Thyroid gland (tissue), 4 donors: Measurements from ENCODE around the gene CYTH1. TPM values are rescaled to one million over a fixed set of nuclear protein-coding genes. Genes with fewer than 3 reads are reported as not detected.

ENCODE experiments used
- DNase-seq, 2 donors: peaks; one replicate each; pipeline ENCODE4 v3.0.0-alpha.2; 2019
- H3K27ac ChIP-seq, 3 donors: fragments of 200-600 bp; sonication (generic); 1 replicate in 2 of 3; 2 replicates in 1 of 3; pipeline ENCODE4 v1.5.1; 2016 to 2019; ENCODE audit warnings: mild to moderate bottlenecking in 1 of 3, moderate library complexity in 1 of 3
- H3K27me3 ChIP-seq: fragments of 200-600 bp; sonication (generic); one replicate; pipeline ENCODE4 v1.5.1; 2019
- H3K36me3 ChIP-seq, 2 donors: fragments of 200-600 bp; sonication (generic); one replicate each; pipeline ENCODE4 v1.5.1; 2016 to 2019
- H3K4me1 ChIP-seq, 2 donors: fragments of 200-600 bp; sonication (generic); one replicate each; pipeline ENCODE4 v1.5.1; 2017 to 2019
- H3K4me3 ChIP-seq, 3 donors: fragments of 200-600 bp; sonication (generic); replicated peaks in 1 of 3; 1 replicate in 2 of 3; 2 replicates in 1 of 3; pipeline ENCODE4 v1.5.1; 2016; ENCODE audit warnings: mild to moderate bottlenecking in 1 of 3
- H3K9me3 ChIP-seq: fragments of 200-600 bp; sonication (generic); one replicate; pipeline ENCODE4 v1.5.1; 2017
- POLR2A ChIP-seq, 2 donors: fragments of 450-650 bp; IDR thresholded peaks; one replicate each; pipeline ENCODE4 v1.6.1; 2017; ENCODE audit warnings: antibody characterized with exemption in 2 of 2, mild to moderate bottlenecking in 2 of 2, moderate library complexity in 1 of 2
- WGBS, 2 donors: methylation state at CpG; one replicate each; pipeline ENCODE4 v1.1.5; 2017; 5-methylcytosine and 5-hydroxymethylcytosine counted together
- intact Hi-C: fragments of 100-400 bp; cut with DNase I; formaldehyde crosslinking; loops from one replicate; pipeline ENCODE4 v1.15.1; 2023
- total RNA-seq, 4 donors: library from RNA; depleted of rRNA; stranded (reverse); fragments of >200 nt; gene quantifications; one replicate each; pipeline ENCODE4 v1.2.3, GENCODE V29; 2016
- TF ChIP-seq, protein P1 (sequence below), 6 experiments: fragments of 200-600 bp in 3 of 6; fragments of 450-650 bp in 3 of 6; sonication (generic) in 3 of 6; IDR thresholded peaks; one replicate each; pipeline ENCODE4 v1.5.1; 2016 to 2019; ENCODE audit warnings: antibody characterized with exemption in 6 of 6, mild to moderate bottlenecking in 2 of 6, inconsistent platforms in 1 of 6, moderate library complexity in 1 of 6

The CYTH1 gene
- total RNA-seq, 4 donors from 2014 or later: 69.0 to 94.5 (median 75.7) TPM

DNA sequence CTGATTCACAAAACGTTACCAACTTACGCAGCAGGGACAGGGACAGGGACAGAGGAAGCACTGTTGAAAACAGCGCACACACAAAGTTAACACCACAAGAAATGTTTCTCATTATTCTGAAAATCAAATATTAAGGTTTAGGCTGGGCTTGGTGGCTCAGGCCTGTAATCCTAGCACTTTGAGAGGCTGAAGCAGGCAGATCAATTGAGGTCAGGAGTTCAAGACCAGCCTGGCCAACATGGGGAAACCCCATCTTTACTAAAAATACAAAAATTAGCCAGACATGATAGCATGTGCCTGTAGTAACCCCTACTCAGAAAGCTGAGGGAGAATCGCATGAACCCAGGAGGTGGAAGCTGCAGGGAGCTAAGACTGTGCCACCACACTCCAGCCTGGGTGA, 4.2 kb downstream of the CYTH1 start:
- Histone ChIP-seq H3K4me1 (peaks cover 30 to 37% of the 10 kb centered on the region in 2 donors), H3K36me3 (no peaks in the 10 kb centered on the region), H3K4me3 (no peak overlapping the region), H3K9me3 (no peaks in the 10 kb centered on the region), H3K27me3 (no peaks in the 10 kb centered on the region), H3K27ac (no peak overlapping the region)
- no peak for TF ChIP-seq POLR2A (IDR thresholded peaks at IDR 0.05)
- TF ChIP-seq, protein P1, sequence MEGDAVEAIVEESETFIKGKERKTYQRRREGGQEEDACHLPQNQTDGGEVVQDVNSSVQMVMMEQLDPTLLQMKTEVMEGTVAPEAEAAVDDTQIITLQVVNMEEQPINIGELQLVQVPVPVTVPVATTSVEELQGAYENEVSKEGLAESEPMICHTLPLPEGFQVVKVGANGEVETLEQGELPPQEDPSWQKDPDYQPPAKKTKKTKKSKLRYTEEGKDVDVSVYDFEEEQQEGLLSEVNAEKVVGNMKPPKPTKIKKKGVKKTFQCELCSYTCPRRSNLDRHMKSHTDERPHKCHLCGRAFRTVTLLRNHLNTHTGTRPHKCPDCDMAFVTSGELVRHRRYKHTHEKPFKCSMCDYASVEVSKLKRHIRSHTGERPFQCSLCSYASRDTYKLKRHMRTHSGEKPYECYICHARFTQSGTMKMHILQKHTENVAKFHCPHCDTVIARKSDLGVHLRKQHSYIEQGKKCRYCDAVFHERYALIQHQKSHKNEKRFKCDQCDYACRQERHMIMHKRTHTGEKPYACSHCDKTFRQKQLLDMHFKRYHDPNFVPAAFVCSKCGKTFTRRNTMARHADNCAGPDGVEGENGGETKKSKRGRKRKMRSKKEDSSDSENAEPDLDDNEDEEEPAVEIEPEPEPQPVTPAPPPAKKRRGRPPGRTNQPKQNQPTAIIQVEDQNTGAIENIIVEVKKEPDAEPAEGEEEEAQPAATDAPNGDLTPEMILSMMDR (IDR thresholded peaks at IDR 0.05): no peak
- no peak for DNase-seq
- WGBS, 2 donors: 92 to 96% methylated on average over 4 of the region's 4 CpGs
- intact Hi-C loops: no loop called here

DNA sequence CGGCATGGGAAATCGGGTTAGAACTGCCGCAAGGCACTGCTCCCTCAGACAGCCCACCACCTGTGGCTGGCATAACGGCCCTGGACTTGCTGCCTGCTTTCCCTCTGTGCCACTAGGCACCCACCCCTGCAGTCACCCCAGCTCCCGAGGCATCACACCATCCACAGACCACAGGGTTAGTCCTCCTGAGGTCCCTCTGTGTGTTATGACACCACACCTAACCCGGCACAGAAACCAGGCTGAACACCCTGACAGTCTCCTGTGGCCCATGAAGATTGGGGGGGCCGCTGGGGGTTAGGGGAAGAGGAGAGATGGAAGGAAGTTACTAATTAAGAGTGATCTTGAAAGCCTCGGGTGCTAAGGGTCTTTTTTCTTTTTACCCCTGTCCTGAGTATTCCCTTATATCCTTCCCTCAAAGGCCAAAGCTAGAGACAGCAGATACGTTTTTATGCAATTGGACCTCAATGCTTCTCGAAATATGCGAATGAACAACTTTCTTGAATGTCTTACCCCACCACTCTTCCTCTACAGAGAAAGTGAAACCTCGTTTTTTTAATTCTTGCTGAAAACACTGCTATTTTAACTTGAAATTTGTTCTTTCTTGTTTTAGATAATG, 7.0 kb downstream of the CYTH1 start:
- no peak for TF ChIP-seq POLR2A (IDR thresholded peaks at IDR 0.05)
- TF ChIP-seq, protein P1 (IDR thresholded peaks at IDR 0.05): no peak
- DNase-seq: peak in 1 of 2 donors; percentile 10
- H3K27ac ChIP-seq: peak overlapping the region; percentile 33 to 59 (median 52)

DNA sequence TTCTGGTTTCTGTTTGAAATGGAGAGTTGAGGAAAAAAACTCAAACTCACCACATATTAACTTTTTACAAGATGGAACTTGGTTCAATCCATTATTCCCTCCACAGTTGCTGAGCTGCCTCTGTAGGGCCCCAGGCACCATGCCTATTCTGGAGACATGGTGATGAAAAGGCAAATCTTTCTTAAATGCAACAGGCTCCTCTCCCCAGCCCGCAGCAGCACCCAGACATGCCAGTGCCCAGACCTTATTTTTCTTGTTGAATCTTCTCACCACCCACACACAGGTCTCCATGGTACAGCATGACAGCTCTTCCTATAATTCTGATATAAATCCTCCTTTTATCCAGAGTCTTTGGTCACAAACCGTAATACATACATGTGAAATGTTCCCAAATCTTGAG, 7.6 kb downstream of the CYTH1 start:
- peak overlapping the region; percentile 33 to 59 (median 52) for H3K27ac ChIP-seq

More for the DNA sequence above, 7.0 kb downstream of the CYTH1 start:
- Histone ChIP-seq H3K9me3 (no peaks in the 10 kb centered on the region), H3K36me3 (no peaks in the 10 kb centered on the region), H3K4me3 (no peak overlapping the region), H3K4me1 (peaks cover 22 to 33% of the 10 kb centered on the region in 2 donors), H3K27me3 (no peaks in the 10 kb centered on the region)
- WGBS, 2 donors: 75 to 79% methylated on average over 12 of the region's 12 CpGs
- intact Hi-C loops: no loop called here

DNA sequence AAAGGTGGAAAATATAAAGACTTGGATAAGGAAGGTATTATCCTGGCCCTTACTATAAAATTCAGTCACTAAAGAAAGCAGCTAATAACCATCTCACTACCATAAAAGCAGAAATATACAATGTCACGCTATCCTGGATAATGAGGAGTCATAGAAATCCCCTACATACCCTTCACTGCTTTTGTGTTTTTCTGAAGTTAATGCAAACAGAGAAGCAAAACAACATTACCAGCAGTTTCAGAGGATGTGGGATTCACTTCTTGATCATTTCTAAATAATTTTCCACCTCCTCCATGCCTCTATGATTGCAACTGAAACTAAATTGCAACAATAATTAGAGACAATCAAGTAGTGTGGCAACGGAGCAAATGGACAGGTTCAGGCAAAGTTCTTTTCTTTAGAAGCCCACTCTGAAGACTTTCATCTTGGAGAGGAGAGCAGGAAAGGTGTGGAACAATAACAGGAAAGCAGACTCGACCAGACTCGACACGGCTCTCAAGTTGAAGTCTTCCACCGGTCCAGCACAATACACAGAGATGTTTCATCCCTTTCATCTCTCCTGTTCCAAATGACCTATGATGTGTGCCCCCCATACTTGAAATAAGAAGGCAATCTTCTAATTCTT, 10.2 kb downstream of the CYTH1 start:
- H3K27ac ChIP-seq: no peak overlapping the region

More for the DNA sequence above, 7.6 kb downstream of the CYTH1 start:
- no peaks in the 10 kb centered on the region for H3K27me3 ChIP-seq
- no peaks in the 10 kb centered on the region for H3K36me3 ChIP-seq
- WGBS, 2 donors: 81 to 84% methylated on average over 2 of the region's 2 CpGs
- DNase-seq: no peak
- peaks cover 17 to 30% of the 10 kb centered on the region in 2 donors for H3K4me1 ChIP-seq
- no peak overlapping the region for H3K4me3 ChIP-seq
- no peaks in the 10 kb centered on the region for H3K9me3 ChIP-seq
- TF ChIP-seq, protein P1 (IDR thresholded peaks at IDR 0.05): no peak
- no peak for TF ChIP-seq POLR2A (IDR thresholded peaks at IDR 0.05)
- intact Hi-C loops: no loop called here

More for the DNA sequence above, 10.2 kb downstream of the CYTH1 start:
- intact Hi-C loops: no loop called here
- 40 to 46% methylated on average over 6 of the region's 6 CpGs for WGBS, 2 donors
- no peaks in the 10 kb centered on the region for H3K9me3 ChIP-seq
- no peak for TF ChIP-seq POLR2A (IDR thresholded peaks at IDR 0.05)
- TF ChIP-seq, protein P1 (IDR thresholded peaks at IDR 0.05): no peak
- H3K4me1 ChIP-seq: peaks cover 15 to 41% of the 10 kb centered on the region in 2 donors
- H3K27me3 ChIP-seq: no peaks in the 10 kb centered on the region
- H3K4me3 ChIP-seq: no peak overlapping the region
- H3K36me3 ChIP-seq: no peaks in the 10 kb centered on the region
- DNase-seq: no peak
